NCI-H345 treated with DMSO at 0.1 percent for 48 hours (cell line): ENCODE results near the gene C15orf39.

ENCODE experiments used
- DNase-seq: peaks from one replicate; lab custom pipeline; 2025; ENCODE audit not compliant: unreplicated experiment; lab: John Stamatoyannopoulos, UW

Gene C15orf39

DNA sequence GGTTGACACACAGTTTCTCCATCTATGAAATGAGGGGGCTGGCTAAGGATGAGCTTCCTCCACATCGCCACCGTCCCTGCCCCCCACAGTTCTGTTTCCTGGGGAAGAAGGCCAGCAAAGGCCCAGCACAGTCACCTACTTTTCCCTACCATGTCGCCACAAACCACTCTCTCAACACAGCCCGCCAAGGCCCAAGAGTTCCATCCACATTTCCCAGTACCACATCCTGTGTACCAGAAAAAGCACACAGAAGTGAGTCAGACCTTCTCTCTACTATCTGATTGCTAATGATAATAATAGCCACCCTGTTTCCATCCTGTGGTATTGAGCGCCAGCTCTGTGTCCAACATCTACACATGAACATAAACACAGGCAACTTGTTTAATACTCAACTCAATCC, 30.3 kb upstream of the C15orf39 start:
- no peak for DNase-seq

DNA sequence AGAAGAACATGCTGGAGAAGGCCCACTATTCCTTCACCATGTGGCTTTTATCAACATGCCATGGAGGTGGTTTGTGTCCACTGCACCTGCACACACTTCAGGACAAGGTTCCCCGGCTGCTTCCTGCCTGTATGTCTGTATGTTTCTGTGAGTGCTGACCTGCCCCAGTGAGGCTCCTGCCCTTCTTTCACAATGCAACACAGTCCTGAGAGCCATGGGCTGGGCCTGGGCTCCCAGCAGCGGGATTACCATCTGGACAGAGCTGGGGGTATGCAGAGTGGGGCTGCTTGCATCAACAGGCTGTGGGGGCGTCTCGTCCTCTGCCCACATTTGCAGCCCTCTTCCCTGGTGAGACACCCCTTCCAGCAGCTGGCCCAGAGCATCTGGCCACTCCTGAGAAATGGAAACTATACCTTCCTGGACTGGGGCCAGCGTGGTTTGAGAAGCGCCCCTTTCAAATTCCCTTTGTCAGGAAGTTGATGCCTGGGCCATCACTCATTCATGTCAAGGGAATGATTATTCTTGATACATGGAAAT, 29.3 kb upstream of the C15orf39 start:
- DNase-seq = no peak

DNA sequence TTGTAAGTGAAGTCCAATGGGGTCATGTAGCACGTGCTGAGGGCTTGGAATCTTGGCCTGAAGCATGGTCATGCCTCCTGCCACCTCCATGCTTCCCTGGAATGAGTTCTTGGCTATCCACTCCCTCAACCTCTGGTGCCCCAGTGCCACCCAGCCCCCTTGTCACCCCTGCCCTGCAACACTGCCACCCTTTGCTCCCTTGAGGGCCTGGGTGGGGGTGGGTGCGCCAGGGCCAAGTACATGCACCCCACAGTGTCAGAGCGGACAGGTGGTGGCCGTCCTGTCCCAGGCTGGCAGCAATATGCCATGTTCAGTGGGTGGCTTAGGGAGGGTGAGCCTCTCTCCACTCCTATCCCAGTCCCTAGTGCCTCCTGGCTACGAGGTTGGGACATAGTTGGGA, 27.6 kb upstream of the C15orf39 start:
- DNase-seq = no peak

GRCh38 chr15:75174729-75175128, 27.0 kb upstream of the C15orf39 start:
- DNase-seq = no peak

- no peak for DNase-seq
Measured at GRCh38 chr15:75176396-75176761, 25.3 kb upstream of the C15orf39 start.

- no peak for DNase-seq
Measured at GRCh38 chr15:75177360-75178071, 24.2 kb upstream of the C15orf39 start.

GRCh38 chr15:75178171-75178937, 23.3 kb upstream of the C15orf39 start:
- DNase-seq = no peak

DNA sequence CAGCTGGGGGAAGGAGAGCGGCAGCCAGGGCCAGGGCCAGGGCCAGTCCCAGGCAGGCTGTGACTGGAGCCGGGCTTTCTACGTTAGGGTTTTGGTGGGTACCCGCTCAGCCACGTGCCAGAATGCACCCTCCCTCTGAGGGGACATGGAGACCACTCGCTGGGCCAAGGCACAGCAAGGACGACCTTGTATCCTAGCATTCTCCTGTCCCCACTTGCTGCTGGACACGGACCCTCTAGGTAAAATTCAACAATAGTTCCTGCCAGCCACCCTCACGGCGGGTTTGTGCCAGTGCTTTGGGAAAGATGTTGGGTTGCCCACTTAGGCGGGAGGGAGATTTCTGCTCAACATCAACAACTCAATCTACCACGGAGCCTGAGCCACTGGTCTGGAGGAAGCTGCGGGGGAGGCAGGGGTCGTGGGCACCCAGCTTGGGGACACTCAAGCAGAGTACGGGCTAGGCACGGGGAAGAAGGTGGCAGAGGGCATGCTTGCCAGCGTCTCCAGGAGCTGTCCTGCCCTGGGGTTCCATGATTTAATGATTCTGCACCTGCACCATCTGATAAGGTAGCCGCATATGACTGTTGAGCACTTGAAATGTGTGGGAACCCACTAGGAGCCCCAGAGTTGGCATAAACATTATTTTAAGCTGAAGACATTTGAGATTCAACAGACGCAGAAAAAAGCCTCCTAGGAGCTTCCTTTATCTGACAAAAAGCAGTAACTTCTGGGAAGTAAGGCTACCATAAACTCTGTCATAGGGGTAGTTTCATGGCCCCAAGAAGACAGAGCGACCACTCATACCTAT, 22.5 kb upstream of the C15orf39 start:
- no peak for DNase-seq

GRCh38 chr15:75179746-75180140, 21.9 kb upstream of the C15orf39 start:
- DNase-seq = no peak

DNA sequence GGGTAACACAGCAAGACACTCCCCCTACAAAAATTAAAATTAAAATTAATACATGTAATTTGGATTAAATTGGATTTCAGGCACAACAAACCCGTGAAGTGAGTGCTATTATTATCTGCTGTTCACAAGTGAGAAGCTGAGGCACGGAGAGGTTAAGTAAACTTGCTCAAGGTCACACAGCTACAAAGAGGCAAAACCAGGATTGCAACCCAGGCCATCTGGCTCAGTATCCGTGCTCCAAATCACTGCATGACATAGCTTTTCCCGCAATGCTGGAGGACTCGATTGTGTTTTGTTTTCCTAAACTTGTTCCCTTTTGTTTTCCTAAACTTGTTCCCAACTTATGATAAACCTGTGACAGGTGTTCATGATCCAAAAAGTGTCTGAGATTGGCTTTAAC, 19.9 kb upstream of the C15orf39 start:
- no peak for DNase-seq

GRCh38 chr15:75182187-75183131, 19.2 kb upstream of the C15orf39 start:
- DNase-seq = no peak

- DNase-seq = no peak
Measured at GRCh38 chr15:75185271-75186029, 16.2 kb upstream of the C15orf39 start.

DNA sequence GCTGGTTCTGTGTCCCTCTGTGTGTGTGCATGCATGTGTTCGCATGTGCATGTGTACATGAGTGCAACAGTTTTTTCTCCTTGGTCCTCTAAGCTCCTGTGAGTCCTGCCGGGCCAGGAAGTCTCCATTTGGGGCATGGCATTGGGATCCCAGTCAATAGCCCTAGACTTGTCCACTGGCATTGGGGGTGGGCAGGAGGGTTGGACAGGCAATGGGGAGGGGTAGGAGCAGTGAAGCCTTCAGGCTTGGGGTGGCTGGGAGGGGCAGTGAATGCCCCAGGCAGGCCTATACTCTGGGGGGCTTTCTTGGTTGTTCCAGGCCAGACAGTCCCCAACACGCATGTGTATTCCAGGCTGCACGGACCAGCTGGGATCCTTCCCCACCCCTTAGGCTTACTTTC, 15.6 kb upstream of the C15orf39 start:
- no peak for DNase-seq

DNA sequence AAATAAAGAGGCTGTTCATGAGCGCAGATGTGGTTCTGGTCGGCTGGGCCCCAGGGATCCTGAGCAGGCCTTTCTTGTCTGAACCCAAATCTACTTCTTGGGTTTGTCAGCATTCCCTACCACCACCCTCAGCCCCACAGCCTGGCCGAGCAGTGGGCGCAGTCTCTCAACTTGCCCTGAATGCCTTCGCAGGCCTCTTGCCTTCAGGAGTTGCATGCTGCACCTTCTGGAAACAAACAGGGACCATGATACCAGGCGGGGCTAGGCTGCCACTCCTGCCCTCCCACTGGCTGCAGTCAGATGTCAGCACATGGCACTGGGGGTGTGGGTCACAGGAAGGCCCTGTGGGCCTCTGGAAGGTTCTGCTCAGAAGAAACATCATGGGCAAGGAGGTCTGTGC, 13.2 kb upstream of the C15orf39 start:
- no peak for DNase-seq

GRCh38 chr15:75191235-75191634, 10.4 kb upstream of the C15orf39 start:
- no peak for DNase-seq

DNA sequence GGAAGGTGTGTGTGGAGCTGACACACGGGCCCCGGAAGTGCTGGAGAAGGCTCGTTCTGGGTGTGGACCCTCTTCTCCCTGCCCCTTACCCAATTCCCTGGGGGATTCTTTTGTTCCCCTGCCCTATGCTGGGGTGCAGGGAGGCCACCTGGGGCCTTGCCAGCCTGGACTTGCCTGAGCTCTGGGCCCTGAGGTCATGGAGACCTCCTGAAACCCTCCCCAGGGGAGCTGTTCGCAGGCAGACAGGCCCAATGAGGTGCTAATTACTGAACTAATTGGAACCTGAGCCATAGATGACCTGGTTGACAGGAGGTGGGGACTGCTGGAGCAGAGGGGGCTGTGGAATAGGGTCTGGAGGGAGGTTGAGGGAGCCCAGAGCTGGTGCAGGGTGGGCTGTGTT, 9.4 kb upstream of the C15orf39 start:
- no peak for DNase-seq

- DNase-seq = no peak
Measured at GRCh38 chr15:75193272-75193671, 8.4 kb upstream of the C15orf39 start.

GRCh38 chr15:75193976-75194375, 7.7 kb upstream of the C15orf39 start:
- no peak for DNase-seq

DNA sequence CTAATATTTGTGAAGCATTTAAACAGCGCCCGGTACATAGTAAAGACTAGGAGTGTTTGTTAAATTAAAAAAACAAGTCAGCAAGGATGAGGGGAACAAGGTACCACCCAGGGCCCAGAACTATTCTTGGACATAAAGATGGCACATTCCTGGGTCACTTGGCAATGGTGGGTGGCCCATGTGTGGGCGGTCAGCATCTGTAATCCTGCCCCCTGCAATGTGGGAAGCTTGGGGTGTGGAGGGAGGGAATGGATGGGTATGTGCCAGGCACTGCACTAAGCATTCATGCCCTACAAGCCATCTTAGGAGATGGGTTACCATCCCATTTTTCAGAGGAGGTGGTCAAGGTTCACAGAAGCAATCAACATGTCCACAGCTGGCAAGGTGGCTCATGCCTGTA, 7.3 kb upstream of the C15orf39 start:
- no peak for DNase-seq
